AG04450 (cell line): ENCODE measurements around the gene ARHGEF4. TPM values are rescaled to one million over a fixed set of nuclear protein-coding genes. Genes with fewer than 3 reads are reported as not detected.

Experiments
- CTCF ChIA-PET: fragments of 300-600, 350-600 bp; formaldehyde crosslinking; extraction: SDS; loops from one replicate; lab custom pipeline; 2022; ENCODE audit warnings: antibody characterized with exemption, inconsistent platforms; lab: Charles Lee
- POLR2A ChIA-PET: fragments of 350-600 bp; formaldehyde crosslinking; extraction: SDS; loops from one replicate; lab custom pipeline; 2021; ENCODE audit warnings: antibody characterized with exemption, inconsistent platforms; lab: Yijun Ruan, JAX
- DNase-seq: peaks from one replicate; pipeline ENCODE4 v3.0.0-alpha.2; 2011; ENCODE audit warnings: low read depth, low spot score
- H3K27ac ChIP-seq: one replicate; pipeline ENCODE4 v1.5.1; 2012; ENCODE audit warnings: low read depth, low read length, control low read depth
- H3K27me3 ChIP-seq: one replicate; pipeline ENCODE4 v1.6.0; 2012; ENCODE audit warnings: low read length; ENCODE audit not compliant: control insufficient read depth, insufficient read depth
- H3K4me3 ChIP-seq: 2 replicates; pipeline ENCODE4 v1.5.1; 2011; ENCODE audit warnings: mild to moderate bottlenecking, low read depth, low read length, control low read depth
- H3K9me3 ChIP-seq: 2 replicates; pipeline ENCODE4 v1.5.1; 2012; ENCODE audit warnings: low read length; ENCODE audit not compliant: control insufficient read depth, insufficient read depth
- CTCF ChIP-seq: IDR thresholded peaks from 2 replicates; pipeline ENCODE4 v1.5.1; 2011; ENCODE audit warnings: low read depth, low read length, control low read depth, inconsistent platforms
- polyA plus RNA-seq: library from polyadenylated mRNA; depleted of rRNA; stranded (reverse); fragments of >200 nt; gene quantifications from 2 replicates; pipeline ENCODE4 v1.2.3, GENCODE V29; 2011

Gene ARHGEF4
- polyA plus RNA-seq, 1 experiment = 0.95 TPM

GRCh38 chr2:130920415-130921163 is 83.9 kb downstream of the ARHGEF4 start:
- peak; percentile 45 for DNase-seq
- CTCF ChIA-PET = interaction anchor here (0.5 to 4.0 kb wide), 25 partner anchors 9 to 135 kb away, joined by 3 to 45 read pairs (median 5); no protein-coding TSS in a partner anchor
- POLR2A ChIA-PET = no interaction called here
- Histone ChIP-seq H3K27me3 (peaks cover 6% of the 10 kb centered on the region), H3K9me3 (no peaks in the 10 kb centered on the region; the same call in 1 of the 2 replicates), H3K4me3 (no peak overlapping the region), H3K27ac (no peak overlapping the region)
- peak; percentile 92 for TF ChIP-seq CTCF

- no peaks in the 10 kb centered on the region for H3K9me3 ChIP-seq
- ChIA-PET CTCF (interaction anchor here (0.6 to 4.0 kb wide), 21 partner anchors 8 to 136 kb away, joined by 3 to 45 read pairs (median 5); no protein-coding TSS in a partner anchor), POLR2A (no interaction called here)
- H3K27me3 ChIP-seq = peaks cover 6% of the 10 kb centered on the region
- DNase-seq = no peak
- TF ChIP-seq CTCF = no peak
- no peak overlapping the region for H3K4me3 ChIP-seq
- no peak overlapping the region for H3K27ac ChIP-seq
Measured at GRCh38 chr2:130921164-130921476, 84.4 kb downstream of the ARHGEF4 start.

- POLR2A ChIA-PET = no interaction called here
Measured at GRCh38 chr2:130922417-130922816, 85.7 kb downstream of the ARHGEF4 start.

GRCh38 chr2:130928385-130928784 is 91.7 kb downstream of the ARHGEF4 start:
- H3K9me3 ChIP-seq = no peaks in the 10 kb centered on the region
- ChIA-PET POLR2A (no interaction called here), CTCF (interaction anchor here (1.3 to 2.5 kb wide), 2 partner anchors 8 to 131 kb away, joined by 7 to 8 read pairs; no protein-coding TSS in a partner anchor)
- DNase-seq = no peak
- H3K27ac ChIP-seq = no peak overlapping the region
- H3K27me3 ChIP-seq = no peaks in the 10 kb centered on the region
- TF ChIP-seq CTCF = no peak
- no peak overlapping the region for H3K4me3 ChIP-seq

More at GRCh38 chr2:130922417-130922816, 85.7 kb downstream of the ARHGEF4 start:
- CTCF ChIA-PET = interaction anchor here (0.5 to 4.0 kb wide), 5 partner anchors 38 to 776 kb away, joined by 3 to 45 read pairs (median 5); no protein-coding TSS in a partner anchor
- H3K9me3 ChIP-seq = no peaks in the 10 kb centered on the region
- no peak for DNase-seq
- H3K4me3 ChIP-seq = no peak overlapping the region
- no peaks in the 10 kb centered on the region for H3K27me3 ChIP-seq
- TF ChIP-seq CTCF = no peak
- no peak overlapping the region for H3K27ac ChIP-seq
